B cell (primary cell): ENCODE measurements around the gene PPP5C. TPM values are rescaled to one million over a fixed set of nuclear protein-coding genes. Genes with fewer than 3 reads are reported as not detected.

Source experiments
- ATAC-seq: fragments of 200-7000 bp; cut with Tn5 transposase; one replicate; pipeline ENCODE4 v1.10.0; 2021; ENCODE audit warnings: low read depth, mild to moderate bottlenecking, moderate number of reproducible peaks, moderate library complexity
- CTCF ChIA-PET: fragments of 350-600 bp; sonication (Branson Sonifier 250); formaldehyde crosslinking; loops from one replicate; lab custom pipeline; 2021; ENCODE audit warnings: antibody characterized with exemption, inconsistent platforms; lab: Charles Lee
- POLR2A ChIA-PET: fragments of 350-600 bp; sonication (Branson Sonifier 250); formaldehyde crosslinking; loops from one replicate; lab custom pipeline; 2021; ENCODE audit warnings: antibody characterized with exemption; lab: Charles Lee
- DNase-seq: peaks from one replicate; pipeline ENCODE4 v3.0.0; 2013
- H2AFZ ChIP-seq: 2 replicates; pipeline ENCODE4 v1.6.1; 2012; ENCODE audit warnings: mild to moderate bottlenecking, low read depth, low read length; ENCODE audit not compliant: insufficient read depth, poor library complexity, severe bottlenecking
- H3K27ac ChIP-seq, 2 donors: 1 replicate in 1 of 2; 2 replicates in 1 of 2; pipeline ENCODE4 v1.5.1; 2012 to 2013; ENCODE audit warnings: low read length in 2 of 2, mild to moderate bottlenecking in 2 of 2, moderate library complexity in 1 of 2
- H3K27me3 ChIP-seq, 4 experiments: fragments of 200-600 bp in 1 of 4; sonication (generic) in 1 of 4; replicated peaks in 1 of 4; 1 replicate in 2 of 4; 2 replicates in 2 of 4; pipeline versions ENCODE4 v1.6.1 to v1.7.0; 2013 to 2016; ENCODE audit warnings: low read length in 3 of 4, mild to moderate bottlenecking in 2 of 4, mixed read lengths in 1 of 4, moderate library complexity in 1 of 4; ENCODE audit not compliant: insufficient read depth in 4 of 4, control insufficient read depth in 3 of 4; ENCODE audit errors: control extremely low read depth in 1 of 4
- H3K36me3 ChIP-seq, 2 experiments: replicated peaks in 1 of 2; 1 replicate in 1 of 2; 2 replicates in 1 of 2; pipeline versions ENCODE4 v1.6.1 to v1.7.1; 2013; ENCODE audit warnings: low read length in 1 of 2; ENCODE audit not compliant: insufficient read depth in 2 of 2, control insufficient read depth in 1 of 2; ENCODE audit errors: control extremely low read depth in 1 of 2, extremely low read depth in 1 of 2
- H3K4me1 ChIP-seq, 2 donors: fragments of 200-600 bp in 1 of 2; sonication (generic) in 1 of 2; 1 replicate in 1 of 2; 2 replicates in 1 of 2; pipeline versions ENCODE4 v1.5.1 to v1.6.1; 2013 to 2017; ENCODE audit warnings: low read length in 2 of 2; ENCODE audit not compliant: control insufficient read depth in 2 of 2, insufficient read depth in 2 of 2
- H3K4me2 ChIP-seq: replicated peaks from 2 replicates; pipeline ENCODE3; 2012; ENCODE audit warnings: mild to moderate bottlenecking, low read depth, low read length; ENCODE audit not compliant: poor library complexity, severe bottlenecking
- H3K4me3 ChIP-seq, 5 experiments: fragments of 200-600 bp in 1 of 5; sonication (generic) in 1 of 5; 1 replicate in 3 of 5; 2 replicates in 2 of 5; pipeline versions ENCODE4 v1.5.1 to v1.7.0; 2011 to 2016; ENCODE audit warnings: low read length in 4 of 5, mild to moderate bottlenecking in 4 of 5, low read depth in 2 of 5, control low read depth in 1 of 5, moderate library complexity in 1 of 5; ENCODE audit not compliant: insufficient read depth in 1 of 5; ENCODE audit errors: control extremely low read depth in 1 of 5, extremely low read depth in 1 of 5
- H3K79me2 ChIP-seq: fragments of 200-600 bp; sonication (generic); one replicate; pipeline ENCODE4 v1.6.0; 2016; ENCODE audit warnings: low read length; ENCODE audit not compliant: control insufficient read depth, insufficient read depth
- H3K9ac ChIP-seq: fragments of 200-600 bp; sonication (generic); 2 replicates; pipeline ENCODE4 v1.6.1; 2017; ENCODE audit warnings: mild to moderate bottlenecking, low read length, moderate library complexity
- H3K9me3 ChIP-seq, 3 donors: one replicate each; pipeline versions ENCODE4 v1.6.1 to v1.7.1; 2013; ENCODE audit warnings: low read length in 2 of 3; ENCODE audit not compliant: control insufficient read depth in 2 of 3, insufficient read depth in 1 of 3; ENCODE audit errors: control extremely low read depth in 1 of 3
- H4K20me1 ChIP-seq: 2 replicates; pipeline ENCODE4 v1.6.0; 2012; ENCODE audit warnings: mild to moderate bottlenecking, low read length; ENCODE audit not compliant: insufficient read depth, control insufficient read depth, poor library complexity, severe bottlenecking
- H3K27ac Mint-ChIP-seq: one replicate; pipeline ENCODE4 v1.8.0; 2021; ENCODE audit warnings: mixed read lengths
- H3K27me3 Mint-ChIP-seq: one replicate; pipeline ENCODE4 v1.8.0; 2021; ENCODE audit warnings: mixed read lengths
- H3K4me1 Mint-ChIP-seq: one replicate; pipeline ENCODE4 v1.8.0; 2021; ENCODE audit warnings: mixed read lengths
- H3K4me3 Mint-ChIP-seq: one replicate; pipeline ENCODE4 v1.8.0; 2021; ENCODE audit warnings: mixed read lengths
- H3K9me3 Mint-ChIP-seq: one replicate; pipeline ENCODE4 v1.8.0; 2022; ENCODE audit warnings: mixed read lengths; ENCODE audit not compliant: insufficient read depth
- EZH2 ChIP-seq: IDR thresholded peaks from 2 replicates; pipeline ENCODE4 v1.6.1; 2012; ENCODE audit warnings: borderline replicate concordance, low read depth, mild to moderate bottlenecking, moderate library complexity, low read length; ENCODE audit not compliant: insufficient read depth, poor library complexity, severe bottlenecking
- WGBS: methylation state at CpG from one replicate; pipeline ENCODE4 v1.1.5; 2013; ENCODE audit warnings: missing lambda C conversion rate; ENCODE audit not compliant: insufficient coverage; 5-methylcytosine and 5-hydroxymethylcytosine counted together
- intact Hi-C: fragments of 100-400 bp; cut with micrococcal nuclease; formaldehyde crosslinking; loops from one replicate; pipeline ENCODE4 v1.10.0; 2022
- polyA plus RNA-seq: library from polyadenylated mRNA; depleted of rRNA; stranded (reverse); fragments of >200 nt; gene quantifications from 2 replicates; pipeline ENCODE4 v1.2.3, GENCODE V29; 2012
- total RNA-seq, 2 donors: library from RNA; stranded (reverse); fragments of 120-200 nt in 1 of 2; gene quantifications; 1 replicate in 1 of 2; 2 replicates in 1 of 2; pipeline versions ENCODE4 v1.2.3 to v1.2.4, GENCODE V29; 2013 to 2022
- TF ChIP-seq, protein P1 (sequence below): fragments of 200-600 bp; IDR thresholded peaks from one replicate; pipeline ENCODE4 v1.8.0; 2022; ENCODE audit warnings: antibody characterized with exemption, mild to moderate bottlenecking

Gene PPP5C
- total and polyA plus RNA-seq, 2 donors (not counting 1 experiment from before 2014, with no cell fraction given): 51.2 to 70.5 TPM

DNA sequence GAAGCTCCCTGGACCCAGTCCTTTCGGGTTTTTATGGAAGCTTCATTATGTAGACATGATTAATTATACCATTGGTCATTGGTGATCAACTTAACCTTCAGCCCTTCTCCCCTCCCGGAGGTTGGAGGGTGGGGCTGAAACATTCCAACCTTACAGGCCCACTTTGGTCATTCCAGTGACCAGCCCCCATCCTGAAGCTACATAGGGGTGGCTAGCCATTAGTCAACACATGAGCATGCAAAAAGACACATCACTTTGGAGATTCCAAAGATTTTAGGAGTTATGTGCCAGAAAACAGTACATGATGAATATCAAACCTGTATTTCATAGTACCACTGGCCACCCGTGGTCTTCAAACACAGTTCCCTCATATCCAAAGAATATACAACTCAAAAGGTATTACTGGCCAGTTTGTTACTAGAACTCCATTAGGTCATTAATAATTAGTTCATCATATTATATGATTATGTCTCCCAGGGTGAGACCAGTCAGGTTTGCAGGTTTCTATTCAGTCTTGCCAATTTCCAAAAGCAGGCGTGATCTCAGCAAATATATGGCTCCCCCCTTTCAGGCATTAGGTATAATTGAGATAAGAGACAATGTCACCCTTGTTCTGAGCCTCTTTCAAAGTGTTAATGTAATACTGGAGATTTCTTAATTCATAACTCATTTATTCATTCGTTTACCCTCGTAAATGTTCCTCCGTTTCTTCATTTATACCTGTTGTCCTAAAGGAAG is 11.1 kb downstream of the PPP5C start:
- Histone ChIP-seq H3K4me1 (peaks cover 6 to 8% of the 10 kb centered on the region in 2 donors), H3K4me2 (no peak overlapping the region), H3K27me3 (no peaks in the 10 kb centered on the region), H3K79me2 (peaks cover 45% of the 10 kb centered on the region), H2AFZ (no peak overlapping the region), H3K9ac (no peak overlapping the region), H3K36me3 (peaks cover 0 to 35% of the 10 kb centered on the region in 2 experiments), H3K9me3 (no peaks in the 10 kb centered on the region), H4K20me1 (peaks cover 7% of the 10 kb centered on the region), H3K4me3 (no peak overlapping the region), H3K27ac (no peak overlapping the region)
- ATAC-seq: no peak
- ChIA-PET CTCF (interaction anchor here (1.0 kb wide), 1 partner anchor 11 kb away, joined by 3 read pairs; the partner anchor contains the start of gene PPP5C), POLR2A (no interaction called here)
- no peak for DNase-seq
- Mint-ChIP-seq H3K27me3 (no peaks in the 10 kb centered on the region), H3K4me3 (no peak overlapping the region), H3K9me3 (no peaks in the 10 kb centered on the region), H3K4me1 (peaks cover 15% of the 10 kb centered on the region), H3K27ac (no peak overlapping the region)
- TF ChIP-seq, protein P1, sequence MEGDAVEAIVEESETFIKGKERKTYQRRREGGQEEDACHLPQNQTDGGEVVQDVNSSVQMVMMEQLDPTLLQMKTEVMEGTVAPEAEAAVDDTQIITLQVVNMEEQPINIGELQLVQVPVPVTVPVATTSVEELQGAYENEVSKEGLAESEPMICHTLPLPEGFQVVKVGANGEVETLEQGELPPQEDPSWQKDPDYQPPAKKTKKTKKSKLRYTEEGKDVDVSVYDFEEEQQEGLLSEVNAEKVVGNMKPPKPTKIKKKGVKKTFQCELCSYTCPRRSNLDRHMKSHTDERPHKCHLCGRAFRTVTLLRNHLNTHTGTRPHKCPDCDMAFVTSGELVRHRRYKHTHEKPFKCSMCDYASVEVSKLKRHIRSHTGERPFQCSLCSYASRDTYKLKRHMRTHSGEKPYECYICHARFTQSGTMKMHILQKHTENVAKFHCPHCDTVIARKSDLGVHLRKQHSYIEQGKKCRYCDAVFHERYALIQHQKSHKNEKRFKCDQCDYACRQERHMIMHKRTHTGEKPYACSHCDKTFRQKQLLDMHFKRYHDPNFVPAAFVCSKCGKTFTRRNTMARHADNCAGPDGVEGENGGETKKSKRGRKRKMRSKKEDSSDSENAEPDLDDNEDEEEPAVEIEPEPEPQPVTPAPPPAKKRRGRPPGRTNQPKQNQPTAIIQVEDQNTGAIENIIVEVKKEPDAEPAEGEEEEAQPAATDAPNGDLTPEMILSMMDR: no peak
- no peak for TF ChIP-seq EZH2
- 100% methylated on average over 1 of the region's 7 CpGs for WGBS
- intact Hi-C loops: no loop called here

DNA sequence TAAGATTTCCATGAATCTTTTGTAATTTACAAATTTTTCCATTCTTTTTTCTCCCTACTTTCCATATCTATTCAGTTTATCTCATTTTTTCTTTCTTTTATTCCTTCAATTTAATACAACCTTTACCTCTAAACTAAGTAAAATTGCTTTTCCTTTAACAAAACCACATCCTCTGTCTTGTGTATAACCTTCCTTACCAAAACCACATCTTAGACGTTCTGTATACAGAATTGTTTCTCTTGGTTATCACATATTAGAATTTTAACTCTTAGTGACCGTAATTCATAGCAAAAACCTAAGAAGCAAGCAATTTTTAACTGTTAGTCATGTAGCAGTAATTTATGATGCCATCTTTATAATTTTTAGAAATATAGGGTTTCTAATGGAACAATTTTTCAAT is 15.0 kb downstream of the PPP5C start:
- no peak overlapping the region for H3K4me3 ChIP-seq

More for the DNA sequence above, 15.0 kb downstream of the PPP5C start:
- Histone ChIP-seq H4K20me1 (peaks cover 19% of the 10 kb centered on the region), H3K27me3 (no peaks in the 10 kb centered on the region), H3K79me2 (peaks cover 48% of the 10 kb centered on the region), H3K27ac (no peak overlapping the region), H3K4me2 (peak overlapping the region; percentile 27), H2AFZ (no peak overlapping the region), H3K9me3 (no peaks in the 10 kb centered on the region), H3K4me1 (peaks cover 0 to 6% of the 10 kb centered on the region in 2 donors), H3K36me3 (peaks cover 0 to 22% of the 10 kb centered on the region in 2 experiments), H3K9ac (peak overlapping the region; percentile 20)
- intact Hi-C loops: no loop called here
- no peak for DNase-seq
- Mint-ChIP-seq H3K9me3 (no peaks in the 10 kb centered on the region), H3K4me3 (no peak overlapping the region), H3K4me1 (peaks cover 7% of the 10 kb centered on the region), H3K27me3 (no peaks in the 10 kb centered on the region), H3K27ac (no peak overlapping the region)
- no CpG with 5 or more reads among the region's 2 CpGs for WGBS
- ChIA-PET POLR2A (no interaction called here), CTCF (no interaction called here)
- no peak for ATAC-seq
- no peak for TF ChIP-seq EZH2
- TF ChIP-seq, protein P1: no peak
